Mesenchymal stem cell (in vitro differentiated cells and primary cell): ENCODE data around the gene NEDD4L.

ENCODE experiments used
- DNase-seq: peaks from one replicate; pipeline ENCODE4 v3.0.0-alpha.2; 2013
- H2AFZ ChIP-seq: one replicate; pipeline ENCODE4 v1.6.1; 2013; ENCODE audit warnings: low read depth, mild to moderate bottlenecking, control low read depth, inconsistent platforms, low read length, moderate library complexity
- H2AK5ac ChIP-seq: 2 replicates; pipeline ENCODE4 v1.6.1; 2013; ENCODE audit warnings: low read length, moderate library complexity, mild to moderate bottlenecking, inconsistent platforms; ENCODE audit not compliant: severe bottlenecking
- H2BK120ac ChIP-seq: one replicate; pipeline ENCODE4 v1.6.1; 2013; ENCODE audit warnings: low read depth, mild to moderate bottlenecking, inconsistent platforms, low read length, moderate library complexity
- H2BK12ac ChIP-seq, 2 experiments: one replicate each; pipeline ENCODE4 v1.6.1; 2013; ENCODE audit warnings: inconsistent platforms in 2 of 2, low read length in 2 of 2, mild to moderate bottlenecking in 2 of 2, moderate library complexity in 2 of 2, control low read depth in 1 of 2
- H2BK15ac ChIP-seq: one replicate; pipeline ENCODE4 v1.6.1; 2013; ENCODE audit warnings: mild to moderate bottlenecking, low read depth, inconsistent platforms; ENCODE audit not compliant: poor library complexity, severe bottlenecking
- H2BK5ac ChIP-seq: 2 replicates; pipeline ENCODE4 v1.6.1; 2013; ENCODE audit warnings: low read depth, mild to moderate bottlenecking, low read length, control low read depth, inconsistent platforms; ENCODE audit not compliant: poor library complexity, severe bottlenecking
- H3K14ac ChIP-seq, 2 experiments: one replicate each; pipeline ENCODE4 v1.6.1; 2013; ENCODE audit warnings: inconsistent platforms in 2 of 2, low read length in 2 of 2, control low read depth in 1 of 2, mild to moderate bottlenecking in 1 of 2, moderate library complexity in 1 of 2
- H3K18ac ChIP-seq, 2 experiments: one replicate each; pipeline ENCODE4 v1.6.1; 2013; ENCODE audit warnings: inconsistent platforms in 2 of 2, low read length in 2 of 2, control low read depth in 1 of 2, low read depth in 1 of 2, mild to moderate bottlenecking in 1 of 2
- H3K23ac ChIP-seq, 2 experiments: one replicate each; pipeline ENCODE4 v1.6.1; 2013; ENCODE audit warnings: inconsistent platforms in 2 of 2, low read length in 2 of 2, mild to moderate bottlenecking in 2 of 2, moderate library complexity in 2 of 2, control low read depth in 1 of 2
- H3K27ac ChIP-seq: 2 replicates; pipeline ENCODE4 v1.5.1; 2013; ENCODE audit warnings: mild to moderate bottlenecking, moderate library complexity, low read length, control low read depth, inconsistent platforms; ENCODE audit not compliant: poor library complexity, severe bottlenecking
- H3K27me3 ChIP-seq, 2 experiments: 2 replicates each; pipeline versions ENCODE4 v1.6.1 to v1.7.0; 2013; ENCODE audit warnings: low read length in 2 of 2, mild to moderate bottlenecking in 2 of 2, moderate library complexity in 2 of 2, control low read depth in 1 of 2, inconsistent platforms in 1 of 2; ENCODE audit not compliant: control insufficient read depth in 1 of 2, insufficient read depth in 1 of 2
- H3K36me3 ChIP-seq, 2 experiments: 2 replicates each; pipeline versions ENCODE4 v1.6.1 to v1.7.0; 2013; ENCODE audit warnings: low read length in 2 of 2, control low read depth in 1 of 2, inconsistent platforms in 1 of 2, low read depth in 1 of 2, mild to moderate bottlenecking in 1 of 2; ENCODE audit not compliant: insufficient read depth in 2 of 2, control insufficient read depth in 1 of 2
- H3K4ac ChIP-seq, 2 experiments: one replicate each; pipeline ENCODE4 v1.6.1; 2013; ENCODE audit warnings: inconsistent platforms in 2 of 2, low read length in 2 of 2, mild to moderate bottlenecking in 2 of 2, moderate library complexity in 2 of 2, control low read depth in 1 of 2, low read depth in 1 of 2
- H3K4me1 ChIP-seq: 2 replicates; pipeline ENCODE4 v1.6.1; 2013; ENCODE audit warnings: low read depth, low read length, control low read depth; ENCODE audit not compliant: control insufficient read depth, insufficient read depth
- H3K4me2 ChIP-seq: 2 replicates; pipeline ENCODE4 v1.6.1; 2013; ENCODE audit warnings: low read length, mild to moderate bottlenecking, inconsistent platforms; ENCODE audit not compliant: poor library complexity, severe bottlenecking
- H3K4me3 ChIP-seq, 2 experiments: 2 replicates each; pipeline versions ENCODE4 v1.5.1 to v1.7.0; 2013; ENCODE audit warnings: low read length in 2 of 2, mild to moderate bottlenecking in 2 of 2, control low read depth in 1 of 2, low read depth in 1 of 2; ENCODE audit not compliant: insufficient read depth in 1 of 2
- H3K79me1 ChIP-seq: replicated peaks from 2 replicates; pipeline ENCODE4 v1.6.1; 2013; ENCODE audit warnings: mild to moderate bottlenecking, control low read depth, low read length, inconsistent platforms; ENCODE audit not compliant: poor library complexity, severe bottlenecking
- H3K9ac ChIP-seq: 2 replicates; pipeline ENCODE4 v1.7.0; 2013; ENCODE audit warnings: mild to moderate bottlenecking, low read length, moderate library complexity
- H3K9me3 ChIP-seq: 2 replicates; pipeline ENCODE4 v1.7.0; 2013; ENCODE audit warnings: mild to moderate bottlenecking, low read length; ENCODE audit not compliant: control insufficient read depth
- H4K8ac ChIP-seq: one replicate; pipeline ENCODE4 v1.6.1; 2013; ENCODE audit warnings: inconsistent platforms, mild to moderate bottlenecking, low read length, moderate library complexity
- H4K91ac ChIP-seq: one replicate; pipeline ENCODE4 v1.6.1; 2013; ENCODE audit warnings: mild to moderate bottlenecking, low read length, inconsistent platforms
- WGBS: methylation state at CpG from one replicate; pipeline ENCODE4 v1.1.7; 2013; ENCODE audit warnings: mixed read lengths; 5-methylcytosine and 5-hydroxymethylcytosine counted together

NEDD4L gene

DNA sequence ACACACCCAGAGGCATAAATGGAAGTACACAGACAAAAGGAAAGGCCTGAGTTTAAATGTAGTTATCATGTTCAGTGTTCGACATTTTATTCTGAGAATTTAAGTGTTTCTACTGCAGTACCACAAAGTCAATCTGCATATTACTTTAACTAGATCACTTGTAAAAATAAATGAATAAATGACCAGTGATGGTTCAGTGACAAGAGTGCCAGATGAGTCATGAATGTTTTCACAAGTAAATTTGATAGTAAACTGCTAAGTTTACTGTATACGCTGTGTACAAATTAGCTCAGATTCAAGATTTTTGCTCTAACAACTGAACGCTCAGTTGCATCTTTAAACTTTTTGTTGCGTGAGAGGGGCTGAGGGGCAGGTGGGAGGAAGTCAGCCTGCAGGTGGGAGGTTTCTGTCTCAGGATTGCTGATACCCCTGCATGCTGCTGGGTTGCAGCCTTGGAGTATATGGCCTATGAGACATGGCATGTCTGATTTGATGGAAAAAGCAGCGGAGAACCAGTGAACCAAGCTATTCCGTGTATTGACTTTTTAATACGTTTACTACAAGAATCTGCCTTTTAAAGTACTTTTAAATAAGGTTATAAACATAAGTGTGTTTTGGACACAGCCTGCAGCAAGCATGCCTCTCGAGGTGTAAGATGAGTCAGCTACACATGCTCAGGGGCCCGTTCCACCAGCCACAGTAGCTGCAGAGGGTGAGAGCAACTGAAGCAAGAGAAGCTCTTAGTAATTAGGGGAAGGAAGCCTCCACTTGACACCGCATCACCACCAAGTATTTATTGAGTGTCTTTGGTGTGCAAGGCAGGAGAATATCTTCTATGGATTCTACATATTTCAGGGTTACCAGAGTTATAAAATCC is 245.1 kb downstream of the NEDD4L start:
- Histone ChIP-seq H3K9me3 (no peaks in the 10 kb centered on the region), H3K4me1 (peaks cover 6% of the 10 kb centered on the region), H2AK5ac (no peak overlapping the region), H3K79me1 (peaks cover 19% of the 10 kb centered on the region), H3K18ac (no peak overlapping the region), H4K8ac (no peak overlapping the region), H3K4ac (no peak overlapping the region), H4K91ac (no peak overlapping the region), H3K14ac (no peak overlapping the region), H2AFZ (no peak overlapping the region), H3K27ac (peak overlapping the region; percentile 17), H2BK12ac (no peak overlapping the region), H3K36me3 (peaks cover 0 to 8% of the 10 kb centered on the region in 2 experiments), H3K4me2 (no peak overlapping the region), H3K9ac (no peak overlapping the region), H3K27me3 (no peaks in the 10 kb centered on the region), H2BK15ac (no peak overlapping the region), H3K4me3 (no peak overlapping the region), H3K23ac (no peak overlapping the region), H2BK5ac (no peak overlapping the region), H2BK120ac (no peak overlapping the region)
- peak; percentile 84 for DNase-seq
- WGBS = 51% methylated on average over 5 of the region's 10 CpGs

DNA sequence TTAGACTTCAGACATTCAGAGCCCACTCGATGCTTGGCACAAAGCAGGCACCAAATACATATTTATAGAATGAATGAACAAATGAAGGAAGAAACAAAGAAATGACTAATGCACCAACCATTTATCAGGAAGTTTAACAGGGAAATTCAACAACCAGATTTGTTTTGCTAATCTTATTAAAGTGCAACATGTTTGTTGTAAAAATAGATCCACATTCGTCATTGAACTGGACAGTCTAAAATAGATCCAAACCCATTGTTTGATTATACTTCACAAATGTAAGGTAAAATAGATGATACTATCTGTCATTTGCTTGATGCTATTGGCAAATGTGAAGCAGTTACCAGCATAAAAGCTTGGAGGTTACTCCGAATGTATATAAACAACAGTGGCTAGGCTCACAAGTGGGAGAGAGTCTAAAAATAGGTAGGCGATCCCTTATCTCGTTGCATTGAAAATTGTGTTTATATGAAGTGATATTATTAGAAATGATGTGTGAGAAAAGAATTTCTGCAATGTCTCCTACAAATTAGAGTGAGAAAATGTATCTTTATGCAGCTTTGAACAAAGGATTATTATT is 246.2 kb downstream of the NEDD4L start:
- Histone ChIP-seq H3K9ac (no peak overlapping the region), H3K23ac (no peak overlapping the region), H3K9me3 (no peaks in the 10 kb centered on the region), H3K4me3 (no peak overlapping the region), H3K18ac (no peak overlapping the region), H4K91ac (no peak overlapping the region), H2BK120ac (no peak overlapping the region), H3K36me3 (peaks cover 0 to 8% of the 10 kb centered on the region in 2 experiments), H3K14ac (no peak overlapping the region), H3K27ac (no peak overlapping the region), H2BK5ac (no peak overlapping the region), H2AK5ac (no peak overlapping the region), H2BK12ac (no peak overlapping the region), H2BK15ac (no peak overlapping the region), H4K8ac (no peak overlapping the region), H3K79me1 (peaks cover 17% of the 10 kb centered on the region), H3K4me2 (no peak overlapping the region), H3K4me1 (peaks cover 6% of the 10 kb centered on the region), H3K27me3 (no peaks in the 10 kb centered on the region), H3K4ac (no peak overlapping the region), H2AFZ (no peak overlapping the region)
- 2% methylated on average over 3 of the region's 5 CpGs for WGBS
- DNase-seq = peak; percentile 74

DNA sequence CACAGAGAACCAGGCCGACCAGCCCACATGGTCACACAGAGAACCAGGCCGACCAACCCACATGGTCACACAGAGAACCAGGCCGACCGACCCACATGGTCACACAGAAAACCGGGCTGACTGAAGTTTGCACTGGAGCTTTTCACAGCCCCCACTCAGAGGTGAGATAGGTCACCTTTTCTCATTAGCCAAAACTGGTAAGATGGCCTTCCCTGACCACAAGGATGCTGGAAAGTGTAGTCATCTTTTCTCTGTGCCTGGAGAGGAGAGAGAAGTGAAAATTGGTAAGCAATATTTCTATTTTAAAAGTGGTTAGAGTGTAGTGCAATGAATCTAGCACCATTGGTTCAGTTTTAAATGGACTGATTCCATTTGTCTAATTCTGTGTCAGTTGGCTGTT is 247.1 kb downstream of the NEDD4L start:
- H4K91ac ChIP-seq = peak overlapping the region; percentile 58
- peaks cover 0 to 8% of the 10 kb centered on the region in 2 experiments for H3K36me3 ChIP-seq
- peak overlapping the region in 1 of 2 experiments; percentile 28 for H3K4ac ChIP-seq
- WGBS = 98% methylated on average over 5 of the region's 5 CpGs
- H2BK5ac ChIP-seq = no peak overlapping the region
- peak overlapping the region; percentile 69 to 87 for H2BK12ac ChIP-seq
- H3K4me3 ChIP-seq = no peak overlapping the region
- H3K9ac ChIP-seq = no peak overlapping the region
- peaks cover 17% of the 10 kb centered on the region for H3K79me1 ChIP-seq
- H3K23ac ChIP-seq = no peak overlapping the region
- no peak overlapping the region for H2AK5ac ChIP-seq
- H3K27ac ChIP-seq = no peak overlapping the region
- H2BK120ac ChIP-seq = no peak overlapping the region
- peak overlapping the region; percentile 68 for H2BK15ac ChIP-seq
- H3K14ac ChIP-seq = peak overlapping the region in 1 of 2 experiments; percentile 76
- H3K4me2 ChIP-seq = no peak overlapping the region
- DNase-seq = no peak
- H2AFZ ChIP-seq = no peak overlapping the region
- H4K8ac ChIP-seq = peak overlapping the region; percentile 89
- no peaks in the 10 kb centered on the region for H3K9me3 ChIP-seq
- H3K4me1 ChIP-seq = peaks cover 6% of the 10 kb centered on the region
- H3K18ac ChIP-seq = peak overlapping the region in 1 of 2 experiments; percentile 84
- H3K27me3 ChIP-seq = no peaks in the 10 kb centered on the region

DNA sequence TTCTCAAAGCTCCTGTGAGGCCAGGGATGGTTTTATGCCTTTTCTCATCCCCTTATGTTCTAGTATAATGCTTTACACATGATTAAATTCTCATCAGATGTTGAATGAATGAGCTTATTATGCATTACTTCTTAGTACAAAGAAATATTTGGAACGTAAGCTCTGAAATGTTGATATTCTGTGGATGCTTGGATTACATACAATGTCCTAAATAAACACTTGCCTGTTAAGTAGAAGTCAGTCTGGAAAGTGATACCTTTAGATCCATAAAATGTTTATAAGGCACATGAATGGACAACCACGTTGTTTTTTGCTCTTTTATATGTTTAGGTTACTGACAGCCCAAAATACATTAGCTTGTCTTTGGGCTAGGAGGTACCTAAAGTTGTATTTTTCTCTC is 248.6 kb downstream of the NEDD4L start:
- H3K27ac ChIP-seq = no peak overlapping the region
- no peak for DNase-seq
- H3K23ac ChIP-seq = no peak overlapping the region
- no peak overlapping the region for H2AK5ac ChIP-seq
- no peak overlapping the region for H3K18ac ChIP-seq
- H3K79me1 ChIP-seq = peaks cover 20% of the 10 kb centered on the region
- no peak overlapping the region for H2BK15ac ChIP-seq
- H4K8ac ChIP-seq = no peak overlapping the region
- no peak overlapping the region for H3K9ac ChIP-seq
- no peak overlapping the region for H3K4me3 ChIP-seq
- peaks cover 0 to 11% of the 10 kb centered on the region in 2 experiments for H3K36me3 ChIP-seq
- no peaks in the 10 kb centered on the region for H3K27me3 ChIP-seq
- no peak overlapping the region for H2BK120ac ChIP-seq
- no peak overlapping the region for H2AFZ ChIP-seq
- no peak overlapping the region for H3K4me2 ChIP-seq
- H2BK5ac ChIP-seq = no peak overlapping the region
- H4K91ac ChIP-seq = no peak overlapping the region
- no peak overlapping the region for H3K14ac ChIP-seq
- no peak overlapping the region for H2BK12ac ChIP-seq
- WGBS = no CpG with 5 or more reads among the region's 2 CpGs
- H3K9me3 ChIP-seq = no peaks in the 10 kb centered on the region
- no peak overlapping the region for H3K4ac ChIP-seq
- H3K4me1 ChIP-seq = peaks cover 6% of the 10 kb centered on the region
